ENCODE measurements around the gene GCH1. TPM values are rescaled to one million over a fixed set of nuclear protein-coding genes. Genes with fewer than 3 reads are reported as not detected.

GCH1 gene
- total RNA-seq (2021), result 6.8 and 7.7 TPM in 2 replicates
- Bru-seq, nascent RNA, result percentile 49 among the genes with signal in this experiment
- percentile 49 among the genes with signal in this experiment for BruChase-seq, experiment 1, labeled RNA remaining after a 2-hour chase
- BruChase-seq, experiment 2, labeled RNA remaining after a 6-hour chase, result percentile 53 among the genes with signal in this experiment
- long read RNA-seq, transcript GCH1-207 (6 exons, 2,923 nt), result major isoform, 5 of 6 reads
- long read RNA-seq, partial matches to known transcripts, result 0 of 6 reads
- long read RNA-seq, other reads (novel, unspliced or antisense), result 1 of 6 reads

DNA sequence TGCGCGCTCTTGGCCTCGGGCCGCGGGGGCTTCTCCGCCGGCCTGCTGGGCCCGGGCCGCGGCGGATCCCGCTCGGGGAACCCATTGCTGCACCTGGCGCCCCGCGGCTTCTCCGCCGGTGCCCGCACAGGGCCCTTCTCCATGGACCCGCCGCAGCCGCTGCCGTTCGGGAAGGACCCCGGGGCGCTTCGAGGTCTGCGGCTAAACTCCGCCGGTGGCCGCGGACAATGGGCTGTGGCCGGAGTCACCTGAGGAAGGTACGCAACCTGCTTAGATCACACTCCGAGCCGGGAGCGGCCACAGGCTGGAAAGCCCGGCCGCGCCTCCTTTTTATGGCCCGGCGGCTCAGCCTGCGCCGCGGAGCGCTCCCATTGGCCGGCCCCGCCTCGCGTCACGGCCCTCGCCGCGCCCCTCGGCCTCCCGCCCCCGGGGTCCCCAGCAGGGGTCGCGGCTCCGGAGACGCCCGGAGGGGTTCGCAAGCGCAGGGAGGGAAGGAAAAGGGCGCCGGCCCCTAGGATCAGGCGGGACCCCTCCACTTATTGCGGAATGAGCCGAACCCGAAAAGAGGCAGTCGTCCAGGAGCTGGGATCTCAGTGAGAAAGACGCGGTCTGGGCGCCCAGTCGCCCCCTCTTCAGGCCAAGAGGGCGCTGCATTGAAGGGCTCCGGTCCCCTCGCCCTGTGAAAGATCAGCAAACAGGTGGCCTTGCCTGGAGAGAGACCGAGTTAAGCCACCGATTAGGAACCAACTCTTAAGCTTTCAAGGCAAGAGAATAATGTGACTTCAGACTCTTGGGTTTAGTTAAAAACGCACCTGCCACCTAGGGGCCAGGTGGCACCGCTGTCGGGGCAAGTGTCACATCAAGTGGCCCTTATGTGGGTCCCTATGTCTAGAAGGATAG, at the start of gene GCH1:
Gene GCH1, minus strand, starts transcription at position 306 of the 900 bp plus-strand sequence. Its CDS starts 163 bp downstream, at position 143.
- intact Hi-C loops (cut with micrococcal nuclease; ENCODE audit: unreplicated experiment), result no loop called here
- no peaks in the 10 kb centered on the region for H3K36me3 ChIP-seq (ENCODE audit: insufficient read depth, low read length, poor library complexity, severe bottlenecking)
- H3K27ac ChIP-seq (ENCODE audit: low read depth, low read length, poor library complexity, severe bottlenecking), result no peak within 1 kb of the TSS
- ChIA-PET POLR2A (ENCODE audit: low non-redundant PET) (no interaction called here), CTCF (interaction anchor here (0.6 kb wide), 1 partner anchor 11 kb away, joined by 4 read pairs; no protein-coding TSS in a partner anchor)
- TF ChIP-seq CTCF (conservative IDR thresholded peaks at IDR 0.05; ENCODE audit: low read depth, low read length) (peak; percentile 45), EZH2 (IDR thresholded peaks at IDR 0.05; ENCODE audit: borderline replicate concordance, low read depth, low read length, poor library complexity, severe bottlenecking) (no peak)
- peak; percentile 81 for DNase-seq (ENCODE audit: low spot score)
- no peaks in the 10 kb centered on the region for H3K9me3 ChIP-seq (ENCODE audit: low read depth, low read length, poor library complexity, severe bottlenecking)
- no TSS peak for BruUV-seq (replicated peaks)
- H3K4me1 ChIP-seq (ENCODE audit: insufficient read depth, low read length, poor library complexity, severe bottlenecking), result peaks cover 5% of the 10 kb centered on the region
- H3K4me3 ChIP-seq (ENCODE audit: low read depth, low read length, poor library complexity, severe bottlenecking), result peak within 1 kb of the TSS; percentile 73
- no peaks in the 10 kb centered on the region for H3K27me3 ChIP-seq (replicated peaks; ENCODE audit: insufficient read depth, low read depth, low read length, poor library complexity)

DNA sequence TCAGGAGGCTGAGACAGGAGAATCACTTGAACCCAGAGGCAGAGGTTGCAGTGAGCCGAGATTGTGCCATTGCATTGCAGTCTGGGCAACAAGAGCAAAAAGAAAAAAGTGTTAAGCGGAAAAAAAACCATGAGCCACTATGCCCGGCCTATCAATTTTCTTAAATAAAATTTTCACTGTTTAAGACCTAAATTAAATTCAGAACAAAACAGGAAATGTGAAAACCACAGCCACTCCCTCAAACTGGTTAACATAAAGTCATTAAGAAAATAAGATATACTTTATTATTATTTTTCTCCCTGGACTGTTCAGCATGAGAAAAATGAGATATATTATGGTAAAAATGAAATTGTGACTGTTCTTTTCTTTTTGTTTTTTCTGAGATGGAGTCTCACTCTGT, 44.6 kb upstream of the GCH1 start:
- POLR2A ChIA-PET (ENCODE audit: low non-redundant PET), result no interaction called here
- no peaks in the 10 kb centered on the region for H3K36me3 ChIP-seq (ENCODE audit: insufficient read depth, low read length, poor library complexity, severe bottlenecking)
- intact Hi-C loops (cut with micrococcal nuclease; ENCODE audit: unreplicated experiment), result no loop called here
- no peaks in the 10 kb centered on the region for H3K9me3 ChIP-seq (ENCODE audit: low read depth, low read length, poor library complexity, severe bottlenecking)
- CTCF ChIA-PET, result no interaction called here
- no peaks in the 10 kb centered on the region for H3K4me1 ChIP-seq (ENCODE audit: insufficient read depth, low read length, poor library complexity, severe bottlenecking)
- DNase-seq (ENCODE audit: low spot score), result no peak
- H3K4me3 ChIP-seq (ENCODE audit: low read depth, low read length, poor library complexity, severe bottlenecking), result no peak overlapping the region
- TF ChIP-seq EZH2 (IDR thresholded peaks at IDR 0.05; ENCODE audit: borderline replicate concordance, low read depth, low read length, poor library complexity, severe bottlenecking) (no peak), CTCF (conservative IDR thresholded peaks at IDR 0.05; ENCODE audit: low read depth, low read length) (no peak)
- no peak overlapping the region for H3K27ac ChIP-seq (ENCODE audit: low read depth, low read length, poor library complexity, severe bottlenecking)
- BruUV-seq (replicated peaks), result no TSS peak
- H3K27me3 ChIP-seq (replicated peaks; ENCODE audit: insufficient read depth, low read depth, low read length, poor library complexity), result no peaks in the 10 kb centered on the region

DNA sequence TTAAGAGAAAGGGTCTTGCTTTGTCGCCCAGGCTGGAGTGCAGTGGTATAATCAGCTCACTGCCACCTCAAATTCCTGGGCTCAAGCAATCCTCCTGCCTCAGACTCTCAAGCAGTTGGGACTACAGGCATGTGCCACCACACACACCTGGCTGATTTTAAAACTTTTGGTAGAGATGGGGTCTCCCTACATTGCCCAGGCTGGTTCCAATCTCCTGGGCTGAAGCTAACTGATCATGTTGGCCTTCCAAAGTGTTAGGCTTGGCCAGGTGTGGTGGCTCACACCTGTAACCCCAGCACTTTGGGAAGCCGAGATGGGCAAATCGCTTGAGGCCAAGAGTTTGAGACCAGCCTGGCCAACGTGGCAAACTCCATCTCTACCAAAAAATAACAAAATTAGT, 43.9 kb upstream of the GCH1 start:
- Histone ChIP-seq H3K9me3 (ENCODE audit: low read depth, low read length, poor library complexity, severe bottlenecking) (no peaks in the 10 kb centered on the region), H3K4me1 (ENCODE audit: insufficient read depth, low read length, poor library complexity, severe bottlenecking) (no peaks in the 10 kb centered on the region), H3K4me3 (ENCODE audit: low read depth, low read length, poor library complexity, severe bottlenecking) (no peak overlapping the region), H3K36me3 (ENCODE audit: insufficient read depth, low read length, poor library complexity, severe bottlenecking) (peaks cover 2% of the 10 kb centered on the region), H3K27me3 (replicated peaks; ENCODE audit: insufficient read depth, low read depth, low read length, poor library complexity) (no peaks in the 10 kb centered on the region), H3K27ac (ENCODE audit: low read depth, low read length, poor library complexity, severe bottlenecking) (no peak overlapping the region)
- CTCF ChIA-PET, result no interaction called here
- no peak for DNase-seq (ENCODE audit: low spot score)
- intact Hi-C loops (cut with micrococcal nuclease; ENCODE audit: unreplicated experiment), result no loop called here
- BruUV-seq (replicated peaks), result no TSS peak
- TF ChIP-seq CTCF (conservative IDR thresholded peaks at IDR 0.05; ENCODE audit: low read depth, low read length) (no peak), EZH2 (IDR thresholded peaks at IDR 0.05; ENCODE audit: borderline replicate concordance, low read depth, low read length, poor library complexity, severe bottlenecking) (no peak)
- POLR2A ChIA-PET (ENCODE audit: low non-redundant PET), result no interaction called here
